Body of pancreas (tissue), 4 donors: Measurements from ENCODE around the gene DCBLD1. TPM values are rescaled to one million over a fixed set of nuclear protein-coding genes. Genes with fewer than 3 reads are reported as not detected.

ENCODE experiments used
- ATAC-seq: fragments of 150-250 bp; one replicate; pipeline ENCODE4 v1.9.1; 2016
- DNase-seq, 4 donors: peaks; one replicate each; pipeline ENCODE4 v3.0.0-alpha.2; 2019
- H3K27ac ChIP-seq, 4 donors: fragments of 200-600 bp; sonication (generic); 1 replicate in 3 of 4; 2 replicates in 1 of 4; pipeline versions ENCODE4 v1.5.1 to v1.6.1; 2016 to 2019; ENCODE audit warnings: mild to moderate bottlenecking in 1 of 4, mixed read lengths in 1 of 4, moderate library complexity in 1 of 4
- H3K27me3 ChIP-seq, 2 donors: fragments of 200-600 bp; sonication (generic); one replicate each; pipeline ENCODE4 v1.6.0; 2016; ENCODE audit warnings: mild to moderate bottlenecking in 1 of 2
- H3K36me3 ChIP-seq, 2 donors: fragments of 200-600 bp; sonication (generic); replicated peaks in 1 of 2; 2 replicates each; pipeline ENCODE4 v1.5.1; 2016; ENCODE audit warnings: low read depth in 2 of 2; ENCODE audit not compliant: insufficient read depth in 1 of 2
- H3K4me1 ChIP-seq: fragments of 200-600 bp; sonication (generic); one replicate; pipeline ENCODE4 v1.6.0; 2016
- H3K4me3 ChIP-seq, 2 donors: fragments of 200-600 bp; sonication (generic); 1 replicate in 1 of 2; 2 replicates in 1 of 2; pipeline ENCODE4 v1.5.1; 2016 to 2019
- H3K9me3 ChIP-seq, 3 donors: fragments of 200-600 bp; sonication (generic); 1 replicate in 2 of 3; 2 replicates in 1 of 3; pipeline ENCODE4 v1.5.1; 2016
- POLR2A ChIP-seq, 3 donors: fragments of 450-650 bp; IDR thresholded peaks; one replicate each; pipeline ENCODE4 v1.6.1; 2016; ENCODE audit warnings: antibody characterized with exemption in 3 of 3, mild to moderate bottlenecking in 2 of 3
- WGBS, 2 donors: methylation state at CpG; one replicate each; pipeline ENCODE4 v1.1.5; 2017; 5-methylcytosine and 5-hydroxymethylcytosine counted together
- intact Hi-C: fragments of 100-400 bp; cut with DNase I; formaldehyde crosslinking; loops from one replicate; pipeline ENCODE4 v1.15.1; 2023
- total RNA-seq, 2 donors: library from RNA; depleted of rRNA; stranded (reverse); fragments of >200 nt; gene quantifications; one replicate each; pipeline ENCODE4 v1.1.0, GENCODE V29; 2016
- TF ChIP-seq, protein P1 (sequence below), 7 experiments: fragments of 450-650 bp in 4 of 7; fragments of 200-600 bp in 3 of 7; sonication (generic) in 3 of 7; IDR thresholded peaks; one replicate each; pipeline ENCODE4 v1.5.1; 2016 to 2019; ENCODE audit warnings: antibody characterized with exemption in 7 of 7

The DCBLD1 gene
- total RNA-seq, 2 donors from 2014 or later, result 10.6 to 11.5 TPM

DNA sequence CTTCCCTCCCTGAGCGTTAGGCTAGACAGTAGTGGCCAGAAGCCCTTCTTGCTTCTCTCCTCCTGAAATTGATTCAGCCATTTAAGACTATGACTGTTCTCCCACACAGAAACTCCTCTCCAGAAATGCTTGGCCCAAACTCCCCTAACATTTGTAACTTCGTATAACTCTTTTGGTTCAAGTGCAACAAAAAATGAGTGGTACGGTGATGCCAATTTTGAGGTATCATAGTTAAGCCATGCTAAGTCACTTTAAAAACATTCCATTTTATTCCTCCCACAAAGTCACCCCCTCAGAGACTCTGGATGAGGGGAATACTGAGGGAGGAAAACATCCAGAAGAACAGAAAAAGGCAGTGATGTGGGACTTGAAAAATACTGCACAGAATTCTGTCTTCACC is 35.6 kb upstream of the DCBLD1 start:
- DNase-seq (no peak), ATAC-seq (no peak)
- H3K36me3 ChIP-seq, result no peaks in the 10 kb centered on the region
- WGBS, 2 donors, result 62 to 75% methylated on average over 3 of the region's 3 CpGs
- intact Hi-C loops, result no loop called here
- TF ChIP-seq POLR2A (IDR thresholded peaks at IDR 0.05), result no peak
- TF ChIP-seq, protein P1, sequence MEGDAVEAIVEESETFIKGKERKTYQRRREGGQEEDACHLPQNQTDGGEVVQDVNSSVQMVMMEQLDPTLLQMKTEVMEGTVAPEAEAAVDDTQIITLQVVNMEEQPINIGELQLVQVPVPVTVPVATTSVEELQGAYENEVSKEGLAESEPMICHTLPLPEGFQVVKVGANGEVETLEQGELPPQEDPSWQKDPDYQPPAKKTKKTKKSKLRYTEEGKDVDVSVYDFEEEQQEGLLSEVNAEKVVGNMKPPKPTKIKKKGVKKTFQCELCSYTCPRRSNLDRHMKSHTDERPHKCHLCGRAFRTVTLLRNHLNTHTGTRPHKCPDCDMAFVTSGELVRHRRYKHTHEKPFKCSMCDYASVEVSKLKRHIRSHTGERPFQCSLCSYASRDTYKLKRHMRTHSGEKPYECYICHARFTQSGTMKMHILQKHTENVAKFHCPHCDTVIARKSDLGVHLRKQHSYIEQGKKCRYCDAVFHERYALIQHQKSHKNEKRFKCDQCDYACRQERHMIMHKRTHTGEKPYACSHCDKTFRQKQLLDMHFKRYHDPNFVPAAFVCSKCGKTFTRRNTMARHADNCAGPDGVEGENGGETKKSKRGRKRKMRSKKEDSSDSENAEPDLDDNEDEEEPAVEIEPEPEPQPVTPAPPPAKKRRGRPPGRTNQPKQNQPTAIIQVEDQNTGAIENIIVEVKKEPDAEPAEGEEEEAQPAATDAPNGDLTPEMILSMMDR (IDR thresholded peaks at IDR 0.05), result no peak
- H3K27ac ChIP-seq, result no peak overlapping the region
- no peaks in the 10 kb centered on the region for H3K27me3 ChIP-seq
- H3K4me3 ChIP-seq, result no peak overlapping the region
- H3K9me3 ChIP-seq, result no peaks in the 10 kb centered on the region
- no peaks in the 10 kb centered on the region for H3K4me1 ChIP-seq

DNA sequence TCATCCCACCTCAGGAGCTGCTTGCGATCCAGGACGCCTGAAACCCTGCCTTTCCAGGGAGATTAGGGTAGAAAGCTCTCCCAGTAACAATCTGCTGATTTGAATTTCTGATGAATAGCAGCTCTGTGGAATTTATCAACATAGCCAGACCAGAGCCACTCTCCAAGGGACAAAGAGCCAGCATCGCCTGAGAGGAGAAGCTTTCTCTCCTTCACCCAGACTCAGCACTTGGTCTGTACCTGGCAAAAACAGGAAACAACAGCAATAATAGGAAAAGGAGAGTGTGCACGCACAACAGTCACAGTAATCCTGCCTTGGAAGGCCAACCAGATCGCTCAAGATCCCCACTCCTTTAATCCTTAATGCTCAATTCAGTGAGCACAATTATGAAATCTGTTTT is 34.5 kb upstream of the DCBLD1 start:
- Histone ChIP-seq H3K4me3 (no peak overlapping the region), H3K4me1 (no peaks in the 10 kb centered on the region), H3K36me3 (no peaks in the 10 kb centered on the region), H3K9me3 (no peaks in the 10 kb centered on the region), H3K27me3 (no peaks in the 10 kb centered on the region), H3K27ac (no peak overlapping the region)
- intact Hi-C loops, result no loop called here
- no peak for ATAC-seq
- DNase-seq, result no peak
- 49 to 50% methylated on average over 5 of the region's 5 CpGs for WGBS, 2 donors
- TF ChIP-seq, protein P1 (IDR thresholded peaks at IDR 0.05), result no peak
- TF ChIP-seq POLR2A (IDR thresholded peaks at IDR 0.05), result no peak

DNA sequence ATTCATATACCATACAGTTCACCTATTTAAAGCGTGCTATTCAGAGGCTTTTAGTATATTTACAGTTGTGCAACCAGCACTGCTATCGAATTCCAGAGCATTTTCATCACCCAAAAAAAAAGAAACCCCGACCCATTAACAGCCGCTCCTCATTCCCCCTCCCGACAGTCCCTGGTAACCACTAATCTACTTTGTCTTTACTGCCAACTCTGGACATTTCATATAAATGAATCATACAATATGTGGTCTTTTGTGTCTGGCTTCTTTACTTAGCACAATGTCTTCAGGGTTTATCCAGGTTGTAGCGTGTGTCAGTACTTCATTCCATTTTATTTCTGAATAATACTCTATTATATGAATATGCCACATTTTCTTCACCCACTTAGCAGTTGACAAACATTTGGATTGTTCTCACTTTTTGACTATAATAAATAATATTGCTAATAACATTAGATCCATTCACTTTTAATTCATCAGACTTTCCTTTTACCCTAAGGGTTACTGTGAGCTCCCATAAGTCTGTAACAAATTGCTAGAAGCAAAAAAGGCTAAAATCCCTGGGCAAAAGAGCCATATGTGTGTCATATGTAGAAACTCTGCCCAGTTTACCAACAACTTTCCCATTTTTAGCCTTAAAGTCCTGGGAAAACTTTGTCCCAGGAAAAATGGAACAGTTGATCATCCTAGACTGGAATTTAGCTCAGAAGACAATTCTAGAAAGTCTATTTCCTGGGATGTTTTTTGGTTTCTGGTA is 33.6 kb upstream of the DCBLD1 start:
- Histone ChIP-seq H3K4me3 (no peak overlapping the region), H3K27me3 (no peaks in the 10 kb centered on the region), H3K36me3 (no peaks in the 10 kb centered on the region), H3K27ac (no peak overlapping the region), H3K4me1 (no peaks in the 10 kb centered on the region), H3K9me3 (no peaks in the 10 kb centered on the region)
- ATAC-seq (no peak), DNase-seq (no peak)
- TF ChIP-seq POLR2A (IDR thresholded peaks at IDR 0.05), result no peak
- TF ChIP-seq, protein P1 (IDR thresholded peaks at IDR 0.05), result no peak
- 19 to 34% methylated on average over 6 of the region's 6 CpGs for WGBS, 2 donors
- intact Hi-C loops, result no loop called here

DNA sequence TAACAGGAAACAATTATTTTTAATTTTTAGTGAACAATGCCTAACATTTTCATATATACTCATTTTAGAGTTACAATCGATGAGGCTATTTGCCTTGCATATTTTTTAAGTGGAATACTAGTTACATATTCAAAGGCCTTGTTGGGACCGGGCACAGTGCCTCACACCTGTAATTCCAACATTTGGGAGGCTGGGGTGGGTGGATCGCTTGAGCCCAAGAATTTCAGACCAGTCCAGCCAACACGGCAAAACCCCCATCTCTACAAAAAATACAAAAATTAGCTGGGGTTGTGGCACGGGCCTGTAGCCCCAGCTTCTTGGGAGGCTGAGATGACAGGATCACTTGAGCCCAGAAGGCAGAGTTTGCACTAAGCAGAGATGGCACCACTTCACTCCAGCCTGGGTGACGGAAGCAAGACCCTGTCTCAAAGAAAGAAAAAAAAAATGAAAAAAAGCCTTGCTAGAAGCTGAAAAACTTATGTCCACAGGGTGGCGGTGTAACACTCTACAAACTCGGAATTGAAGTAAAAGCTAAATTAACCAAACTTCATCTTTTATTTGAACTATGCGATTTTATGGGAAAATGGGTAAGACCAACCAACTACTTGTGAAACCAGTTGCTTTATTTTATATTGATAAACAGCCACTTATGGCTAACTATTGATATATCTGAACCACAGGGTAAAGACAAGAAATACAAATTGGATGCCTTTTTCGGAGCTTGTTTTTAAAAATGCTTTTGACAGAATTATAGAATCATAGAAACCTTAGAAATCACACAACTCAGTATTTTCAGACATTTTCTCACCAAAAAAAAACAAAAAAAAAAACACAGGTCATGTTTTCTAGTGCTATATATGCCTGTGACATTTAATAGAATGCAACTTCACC is 32.7 kb upstream of the DCBLD1 start:
- TF ChIP-seq, protein P1 (IDR thresholded peaks at IDR 0.05), result peak; percentile 44 to 89 (median 73)
- no peak for TF ChIP-seq POLR2A (IDR thresholded peaks at IDR 0.05)
- no peak overlapping the region for H3K4me3 ChIP-seq
- ATAC-seq, result peak; percentile 52

More for the DNA sequence above, 32.7 kb upstream of the DCBLD1 start:
- intact Hi-C loops, result loop anchor here (5.0 kb wide), 1 partner anchor 103 kb away; no protein-coding TSS in a partner anchor
- DNase-seq, result peak; percentile 59 to 74 (median 70)
- Histone ChIP-seq H3K9me3 (no peaks in the 10 kb centered on the region), H3K4me1 (no peaks in the 10 kb centered on the region), H3K36me3 (no peaks in the 10 kb centered on the region), H3K27me3 (no peaks in the 10 kb centered on the region), H3K27ac (no peak overlapping the region)
- WGBS, 2 donors, result 26 to 28% methylated on average over 10 of the region's 10 CpGs
